ENCODE results near the gene CD28. TPM values are rescaled to one million over a fixed set of nuclear protein-coding genes. Genes with fewer than 3 reads are reported as not detected.

Gene CD28
- total RNA-seq, 6 experiments from 2014 or later = 0.16 to 1.6 (median 0.46) TPM

- H3K4me3 ChIP-seq = no peak overlapping the region
- no peak for TF ChIP-seq CTCF (IDR thresholded peaks at IDR 0.05)
- no peak for TF ChIP-seq POLR2A (IDR thresholded peaks at IDR 0.05)
- no peak overlapping the region for H3K27ac ChIP-seq
- no peaks in the 10 kb centered on the region for H3K27me3 ChIP-seq
- no peak for DNase-seq
- H3K36me3 ChIP-seq = no peaks in the 10 kb centered on the region
- ATAC-seq = peak; percentile 50 to 67 (median 54)
- intact Hi-C loops (cut with DNase I) = no loop called here
- H3K9me3 ChIP-seq = no peaks in the 10 kb centered on the region
- WGBS (ENCODE audit: insufficient coverage, low coverage, low lambda C conversion rate, missing lambda C conversion rate) = 63% methylated on average over 6 of the region's 6 CpGs
- peaks cover 0 to 14% (median 0%) of the 10 kb centered on the region in 4 donors for H3K4me1 ChIP-seq
Measured at GRCh38 chr2:203786549-203787351, 80.3 kb downstream of the CD28 start.

GRCh38 chr2:203787979-203788378, 81.5 kb downstream of the CD28 start:
- DNase-seq (no peak), ATAC-seq (peak in 2 of 4 donors; percentile 27 to 29)
- H3K4me3 ChIP-seq = no peak overlapping the region
- no peaks in the 10 kb centered on the region for H3K36me3 ChIP-seq
- intact Hi-C loops (cut with DNase I) = no loop called here
- H3K27me3 ChIP-seq = no peaks in the 10 kb centered on the region
- no peaks in the 10 kb centered on the region for H3K9me3 ChIP-seq
- WGBS (ENCODE audit: insufficient coverage, low coverage, low lambda C conversion rate, missing lambda C conversion rate) = 78% methylated on average over 2 of the region's 2 CpGs
- peaks cover 0 to 14% (median 0%) of the 10 kb centered on the region in 4 donors for H3K4me1 ChIP-seq
- TF ChIP-seq CTCF (IDR thresholded peaks at IDR 0.05) (no peak), POLR2A (IDR thresholded peaks at IDR 0.05) (no peak)
- peak overlapping the region in 1 of 3 donors; percentile 28 for H3K27ac ChIP-seq

Small RNAs within 50 kb of the gene (small RNA-seq; reads per million reads assigned to genes)
- gene AC125238.1 (0 reads per million in 2 experiments), gene RNU6-474P (0 to 0.10 reads per million in 2 experiments)

Other genes with a start within 250 kb of the CD28 start
- 10 to 100 TPM; 23.0 to 91.5 (median 53.4) TPM for gene RAPH1, start 171.3 kb upstream of the CD28 start, total RNA-seq
- gene CTLA4, start 161.1 kb downstream of the CD28 start, total RNA-seq = not detected
- under 1 TPM in 2 of 6 experiments, not detected in 4; 0.31 TPM for gene ICOS, start 230.1 kb downstream of the CD28 start, total RNA-seq